Measurements from ENCODE around the gene SH3BP4. TPM values are rescaled to one million over a fixed set of nuclear protein-coding genes. Genes with fewer than 3 reads are reported as not detected.
A peak's percentile ranks its signal among the peaks of the same experiment; 100 is the strongest.

SH3BP4 gene
- total and polyA plus RNA-seq, 4 donors: 4.5 to 32.2 (median 16.3) TPM

- H3K4me1 ChIP-seq (ENCODE audit: control insufficient read depth in 1 of 2, insufficient read depth in 2 of 2, low read length in 2 of 2): no peaks in the 10 kb centered on the region
- no peaks in the 10 kb centered on the region for H3K36me3 ChIP-seq (ENCODE audit: control insufficient read depth in 1 of 2, insufficient read depth in 2 of 2, low read length in 1 of 2)
- H3K27ac ChIP-seq (ENCODE audit: low read depth in 1 of 2, low read length in 2 of 2): no peak overlapping the region
- H3K4me3 ChIP-seq (ENCODE audit: low read length in 2 of 2): no peak overlapping the region
- DNase-seq (peak in 1 of 2 donors; percentile 46), ATAC-seq (ENCODE audit: low FRiP score) (no peak)
- no peaks in the 10 kb centered on the region for H3K27me3 ChIP-seq (ENCODE audit: control insufficient read depth in 1 of 2, insufficient read depth in 2 of 2, low read length in 1 of 2)
- WGBS, 2 donors: 94 to 95% methylated on average over 12 of the region's 12 CpGs
- intact Hi-C loops (cut with DNase I): no loop called here
- H3K9me3 ChIP-seq (ENCODE audit: control insufficient read depth, low read length): no peaks in the 10 kb centered on the region
Observed at GRCh38 chr2:234977228-234977679, 25.4 kb downstream of the SH3BP4 start.

GRCh38 chr2:234978466-234979203 is 26.8 kb downstream of the SH3BP4 start:
- WGBS, 2 donors: 43 to 50% methylated on average over 23 of the region's 23 CpGs
- Histone ChIP-seq H3K4me3 (ENCODE audit: low read length in 2 of 2) (no peak overlapping the region), H3K27ac (ENCODE audit: low read depth in 1 of 2, low read length in 2 of 2) (no peak overlapping the region), H3K9me3 (ENCODE audit: control insufficient read depth, low read length) (no peaks in the 10 kb centered on the region), H3K4me1 (ENCODE audit: control insufficient read depth in 1 of 2, insufficient read depth in 2 of 2, low read length in 2 of 2) (no peaks in the 10 kb centered on the region), H3K27me3 (ENCODE audit: control insufficient read depth in 1 of 2, insufficient read depth in 2 of 2, low read length in 1 of 2) (no peaks in the 10 kb centered on the region), H3K36me3 (ENCODE audit: control insufficient read depth in 1 of 2, insufficient read depth in 2 of 2, low read length in 1 of 2) (no peaks in the 10 kb centered on the region)
- DNase-seq (peak in 1 of 2 donors; percentile 65), ATAC-seq (ENCODE audit: low FRiP score) (no peak)
- intact Hi-C loops (cut with DNase I): no loop called here

GRCh38 chr2:234979204-234980167 is 27.7 kb downstream of the SH3BP4 start:
- Histone ChIP-seq H3K27ac (ENCODE audit: low read depth in 1 of 2, low read length in 2 of 2) (no peak overlapping the region), H3K4me1 (ENCODE audit: control insufficient read depth in 1 of 2, insufficient read depth in 2 of 2, low read length in 2 of 2) (no peaks in the 10 kb centered on the region), H3K9me3 (ENCODE audit: control insufficient read depth, low read length) (no peaks in the 10 kb centered on the region), H3K36me3 (ENCODE audit: control insufficient read depth in 1 of 2, insufficient read depth in 2 of 2, low read length in 1 of 2) (no peaks in the 10 kb centered on the region), H3K4me3 (ENCODE audit: low read length in 2 of 2) (no peak overlapping the region), H3K27me3 (ENCODE audit: control insufficient read depth in 1 of 2, insufficient read depth in 2 of 2, low read length in 1 of 2) (no peaks in the 10 kb centered on the region)
- DNase-seq (peak in 1 of 2 donors; percentile 50), ATAC-seq (ENCODE audit: low FRiP score) (no peak)
- intact Hi-C loops (cut with DNase I): loop anchor here in 1 of 2 donors (5.0 kb wide), 1 partner anchor 93 kb away; no protein-coding TSS in a partner anchor
- WGBS, 2 donors: 91% methylated on average over 9 of the region's 9 CpGs

GRCh38 chr2:234980451-234981187 is 28.8 kb downstream of the SH3BP4 start:
- Histone ChIP-seq H3K27me3 (ENCODE audit: control insufficient read depth in 1 of 2, insufficient read depth in 2 of 2, low read length in 1 of 2) (no peaks in the 10 kb centered on the region), H3K9me3 (ENCODE audit: control insufficient read depth, low read length) (no peaks in the 10 kb centered on the region), H3K36me3 (ENCODE audit: control insufficient read depth in 1 of 2, insufficient read depth in 2 of 2, low read length in 1 of 2) (no peaks in the 10 kb centered on the region), H3K4me1 (ENCODE audit: control insufficient read depth in 1 of 2, insufficient read depth in 2 of 2, low read length in 2 of 2) (no peaks in the 10 kb centered on the region), H3K27ac (ENCODE audit: low read depth in 1 of 2, low read length in 2 of 2) (peak overlapping the region; percentile 73), H3K4me3 (ENCODE audit: low read length in 2 of 2) (no peak overlapping the region)
- intact Hi-C loops (cut with DNase I): loop anchor here in 1 of 2 donors (5.0 kb wide), 1 partner anchor 92 kb away; no protein-coding TSS in a partner anchor
- ATAC-seq (ENCODE audit: low FRiP score) (no peak), DNase-seq (no peak)
- WGBS, 2 donors: 5 to 15% methylated on average over 14 of the region's 14 CpGs

GRCh38 chr2:234981197-234982095 is 29.6 kb downstream of the SH3BP4 start:
- no peaks in the 10 kb centered on the region for H3K9me3 ChIP-seq (ENCODE audit: control insufficient read depth, low read length)
- H3K4me3 ChIP-seq (ENCODE audit: low read length in 2 of 2): no peak overlapping the region
- H3K4me1 ChIP-seq (ENCODE audit: control insufficient read depth in 1 of 2, insufficient read depth in 2 of 2, low read length in 2 of 2): no peaks in the 10 kb centered on the region
- H3K36me3 ChIP-seq (ENCODE audit: control insufficient read depth in 1 of 2, insufficient read depth in 2 of 2, low read length in 1 of 2): no peaks in the 10 kb centered on the region
- peak overlapping the region; percentile 73 to 85 for H3K27ac ChIP-seq (ENCODE audit: low read depth in 1 of 2, low read length in 2 of 2)
- no peaks in the 10 kb centered on the region for H3K27me3 ChIP-seq (ENCODE audit: control insufficient read depth in 1 of 2, insufficient read depth in 2 of 2, low read length in 1 of 2)
- 11 to 17% methylated on average over 26 of the region's 26 CpGs for WGBS, 2 donors
- peak; percentile 87 for ATAC-seq (ENCODE audit: low FRiP score)
- intact Hi-C loops (cut with DNase I): loop anchor here in 1 of 2 donors (5.0 kb wide), 1 partner anchor 91 kb away; no protein-coding TSS in a partner anchor
- DNase-seq: peak; percentile 89

GRCh38 chr2:234982096-234982834 is 30.4 kb downstream of the SH3BP4 start:
- no peaks in the 10 kb centered on the region for H3K27me3 ChIP-seq (ENCODE audit: control insufficient read depth in 1 of 2, insufficient read depth in 2 of 2, low read length in 1 of 2)
- peak overlapping the region in 1 of 2 donors; percentile 85 for H3K27ac ChIP-seq (ENCODE audit: low read depth in 1 of 2, low read length in 2 of 2)
- H3K4me1 ChIP-seq (ENCODE audit: control insufficient read depth in 1 of 2, insufficient read depth in 2 of 2, low read length in 2 of 2): no peaks in the 10 kb centered on the region
- no peaks in the 10 kb centered on the region for H3K36me3 ChIP-seq (ENCODE audit: control insufficient read depth in 1 of 2, insufficient read depth in 2 of 2, low read length in 1 of 2)
- intact Hi-C loops (cut with DNase I): loop anchor here in 1 of 2 donors (5.0 kb wide), 1 partner anchor 90 kb away; no protein-coding TSS in a partner anchor
- DNase-seq: peak in 1 of 2 donors; percentile 47
- H3K4me3 ChIP-seq (ENCODE audit: low read length in 2 of 2): no peak overlapping the region
- no peak for ATAC-seq (ENCODE audit: low FRiP score)
- WGBS, 2 donors: 91 to 94% methylated on average over 17 of the region's 17 CpGs
- H3K9me3 ChIP-seq (ENCODE audit: control insufficient read depth, low read length): no peaks in the 10 kb centered on the region

- no peaks in the 10 kb centered on the region for H3K27me3 ChIP-seq (ENCODE audit: control insufficient read depth in 1 of 2, insufficient read depth in 2 of 2, low read length in 1 of 2)
- ATAC-seq (ENCODE audit: low FRiP score) (no peak), DNase-seq (peak in 1 of 2 donors; percentile 43)
- H3K4me3 ChIP-seq (ENCODE audit: low read length in 2 of 2): no peak overlapping the region
- no peaks in the 10 kb centered on the region for H3K4me1 ChIP-seq (ENCODE audit: control insufficient read depth in 1 of 2, insufficient read depth in 2 of 2, low read length in 2 of 2)
- H3K36me3 ChIP-seq (ENCODE audit: control insufficient read depth in 1 of 2, insufficient read depth in 2 of 2, low read length in 1 of 2): no peaks in the 10 kb centered on the region
- H3K9me3 ChIP-seq (ENCODE audit: control insufficient read depth, low read length): no peaks in the 10 kb centered on the region
- WGBS, 2 donors: 93% methylated on average over 11 of the region's 11 CpGs
- H3K27ac ChIP-seq (ENCODE audit: low read depth in 1 of 2, low read length in 2 of 2): peak overlapping the region in 1 of 2 donors; percentile 35
- intact Hi-C loops (cut with DNase I): loop anchor here in 1 of 2 donors (5.0 kb wide), 1 partner anchor 89 kb away; no protein-coding TSS in a partner anchor
Observed at GRCh38 chr2:234983011-234983726, 31.4 kb downstream of the SH3BP4 start.

Data from aorta (tissue), 5 donors.